Osteoblast (primary cell): ENCODE data around the gene PMPCA. TPM values are rescaled to one million over a fixed set of nuclear protein-coding genes. Genes with fewer than 3 reads are reported as not detected.

ENCODE experiments used
- DNase-seq: peaks from one replicate; pipeline ENCODE4 v3.0.0; 2011; ENCODE audit warnings: low spot score, mixed read lengths; ENCODE audit not compliant: insufficient read length; ENCODE audit errors: missing footprints
- H2AFZ ChIP-seq: 2 replicates; pipeline ENCODE4 v1.6.0; 2011; ENCODE audit warnings: mild to moderate bottlenecking, low read length
- H3K27ac ChIP-seq: 2 replicates; pipeline ENCODE4 v1.5.1; 2011; ENCODE audit warnings: mild to moderate bottlenecking, low read depth, low read length, moderate library complexity
- H3K27me3 ChIP-seq: 2 replicates; pipeline ENCODE4 v1.6.0; 2012; ENCODE audit warnings: mild to moderate bottlenecking, control low read depth, inconsistent platforms, low read length, moderate library complexity; ENCODE audit not compliant: insufficient read depth
- H3K36me3 ChIP-seq: 2 replicates; pipeline ENCODE4 v1.5.1; 2011; ENCODE audit warnings: mild to moderate bottlenecking, low read length, control low read depth, moderate library complexity; ENCODE audit not compliant: insufficient read depth
- H3K4me1 ChIP-seq: 2 replicates; pipeline ENCODE4 v1.5.1; 2011; ENCODE audit warnings: mild to moderate bottlenecking, low read length, control low read depth, moderate library complexity; ENCODE audit not compliant: insufficient read depth
- H3K4me2 ChIP-seq: 2 replicates; pipeline ENCODE4 v1.6.0; 2011; ENCODE audit warnings: mild to moderate bottlenecking, low read length; ENCODE audit not compliant: insufficient read depth
- H3K4me3 ChIP-seq: fragments of 200-600 bp; sonication (generic); 3 replicates; pipeline ENCODE4 v1.5.1; 2012; ENCODE audit warnings: mild to moderate bottlenecking, low read length, inconsistent platforms; ENCODE audit not compliant: insufficient read depth
- H3K79me2 ChIP-seq: 2 replicates; pipeline ENCODE4 v1.6.0; 2012; ENCODE audit warnings: mild to moderate bottlenecking, low read length, control low read depth, inconsistent platforms; ENCODE audit not compliant: insufficient read depth
- H3K9me3 ChIP-seq: 2 replicates; pipeline ENCODE4 v1.5.1; 2011; ENCODE audit warnings: low read depth, low read length, control low read depth
- H4K20me1 ChIP-seq: 2 replicates; pipeline ENCODE4 v1.6.0; 2012; ENCODE audit warnings: mild to moderate bottlenecking, low read length, control low read depth; ENCODE audit not compliant: insufficient read depth
- total RNA-seq: library from RNA; depleted of rRNA; stranded (reverse); fragments of >200 nt; gene quantifications from 2 replicates; pipeline ENCODE4 v1.2.3, GENCODE V29; 2012
- TF ChIP-seq, protein P1 (sequence below): IDR thresholded peaks from 2 replicates; pipeline ENCODE4 v1.5.1; 2011; ENCODE audit warnings: mild to moderate bottlenecking, low read depth, low read length, moderate library complexity; ENCODE audit errors: extremely low read depth

PMPCA gene
- total RNA-seq, 1 donor, result 39.1 TPM

DNA sequence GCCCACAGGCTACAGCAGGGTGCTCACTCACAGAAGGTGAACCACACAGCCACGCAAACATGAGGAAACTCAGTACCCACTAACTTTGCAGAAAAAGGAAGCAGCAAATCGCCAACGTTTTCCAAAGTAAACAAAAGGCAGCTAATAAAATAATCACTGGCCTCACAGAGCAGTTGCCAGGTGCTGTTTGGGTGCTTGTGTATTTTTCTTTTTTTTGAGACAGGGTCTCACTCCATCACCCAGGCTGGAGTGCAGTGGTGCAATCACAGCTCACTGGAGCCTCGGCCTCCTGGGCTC lies 14.3 kb upstream of the PMPCA start:
- H3K4me3 ChIP-seq, result no peak overlapping the region
- H3K36me3 ChIP-seq, result peaks cover 59% of the 10 kb centered on the region

DNA sequence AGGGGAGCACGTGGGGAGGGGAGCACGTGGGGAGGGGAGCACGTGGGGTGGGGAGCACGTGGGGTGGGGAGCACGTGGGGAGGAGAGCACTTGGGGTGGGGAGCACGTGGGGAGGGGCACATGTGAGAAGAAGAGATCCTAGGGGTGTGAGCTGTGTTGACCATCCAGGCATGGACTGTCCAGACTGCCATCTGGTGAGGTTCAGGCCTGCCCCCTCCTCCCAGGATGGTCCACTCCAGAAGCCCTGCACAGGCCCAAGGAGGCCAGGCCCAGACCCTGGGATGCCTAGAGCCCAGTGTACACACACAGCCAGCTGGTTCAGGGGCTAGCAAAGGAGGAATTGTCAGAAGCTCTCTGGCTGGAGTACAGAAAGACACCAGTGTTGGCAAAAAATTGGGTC lies 12.8 kb upstream of the PMPCA start:
- Histone ChIP-seq H3K9me3 (no peaks in the 10 kb centered on the region), H3K79me2 (peaks cover 33% of the 10 kb centered on the region), H3K27ac (no peak overlapping the region), H3K4me2 (no peak overlapping the region), H3K4me1 (peaks cover 14% of the 10 kb centered on the region), H4K20me1 (peaks cover 21% of the 10 kb centered on the region), H3K36me3 (peaks cover 59% of the 10 kb centered on the region), H3K4me3 (no peak overlapping the region), H3K27me3 (no peaks in the 10 kb centered on the region), H2AFZ (no peak overlapping the region)
- TF ChIP-seq, protein P1, sequence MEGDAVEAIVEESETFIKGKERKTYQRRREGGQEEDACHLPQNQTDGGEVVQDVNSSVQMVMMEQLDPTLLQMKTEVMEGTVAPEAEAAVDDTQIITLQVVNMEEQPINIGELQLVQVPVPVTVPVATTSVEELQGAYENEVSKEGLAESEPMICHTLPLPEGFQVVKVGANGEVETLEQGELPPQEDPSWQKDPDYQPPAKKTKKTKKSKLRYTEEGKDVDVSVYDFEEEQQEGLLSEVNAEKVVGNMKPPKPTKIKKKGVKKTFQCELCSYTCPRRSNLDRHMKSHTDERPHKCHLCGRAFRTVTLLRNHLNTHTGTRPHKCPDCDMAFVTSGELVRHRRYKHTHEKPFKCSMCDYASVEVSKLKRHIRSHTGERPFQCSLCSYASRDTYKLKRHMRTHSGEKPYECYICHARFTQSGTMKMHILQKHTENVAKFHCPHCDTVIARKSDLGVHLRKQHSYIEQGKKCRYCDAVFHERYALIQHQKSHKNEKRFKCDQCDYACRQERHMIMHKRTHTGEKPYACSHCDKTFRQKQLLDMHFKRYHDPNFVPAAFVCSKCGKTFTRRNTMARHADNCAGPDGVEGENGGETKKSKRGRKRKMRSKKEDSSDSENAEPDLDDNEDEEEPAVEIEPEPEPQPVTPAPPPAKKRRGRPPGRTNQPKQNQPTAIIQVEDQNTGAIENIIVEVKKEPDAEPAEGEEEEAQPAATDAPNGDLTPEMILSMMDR, result no peak
- DNase-seq, result no peak

More for the DNA sequence above, 14.3 kb upstream of the PMPCA start:
- TF ChIP-seq, protein P1, result no peak
- H3K4me1 ChIP-seq, result peaks cover 14% of the 10 kb centered on the region
- H3K79me2 ChIP-seq, result peaks cover 33% of the 10 kb centered on the region
- H2AFZ ChIP-seq, result no peak overlapping the region
- no peaks in the 10 kb centered on the region for H3K27me3 ChIP-seq
- DNase-seq, result no peak
- H4K20me1 ChIP-seq, result peaks cover 21% of the 10 kb centered on the region
- H3K27ac ChIP-seq, result no peak overlapping the region
- H3K9me3 ChIP-seq, result no peaks in the 10 kb centered on the region
- no peak overlapping the region for H3K4me2 ChIP-seq

DNA sequence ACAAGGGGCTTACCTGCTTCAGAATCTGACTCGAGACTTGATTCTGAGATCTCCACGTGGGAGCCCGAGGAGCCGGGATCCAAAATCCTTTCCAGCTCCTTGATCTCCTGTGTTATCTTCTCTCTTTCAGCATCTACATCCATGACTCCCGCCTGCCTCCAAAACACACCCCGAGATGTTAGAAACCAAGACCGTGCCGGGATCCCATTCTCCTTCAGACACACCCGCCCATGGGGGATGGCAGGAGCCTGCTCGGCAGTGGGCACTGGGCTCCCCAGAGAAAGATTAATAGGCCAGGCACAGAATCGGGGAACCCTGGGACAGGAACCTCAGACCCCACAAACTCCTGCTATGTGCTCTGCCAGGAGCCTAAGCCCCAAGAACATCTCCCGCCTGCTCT lies 12.2 kb upstream of the PMPCA start:
- no peak for DNase-seq
- Histone ChIP-seq H3K27me3 (no peaks in the 10 kb centered on the region), H3K79me2 (peaks cover 33% of the 10 kb centered on the region), H2AFZ (no peak overlapping the region), H4K20me1 (peaks cover 21% of the 10 kb centered on the region), H3K27ac (peak overlapping the region; percentile 28), H3K9me3 (no peaks in the 10 kb centered on the region), H3K4me1 (peaks cover 14% of the 10 kb centered on the region), H3K4me2 (peak overlapping the region; percentile 93), H3K4me3 (no peak overlapping the region), H3K36me3 (peaks cover 56% of the 10 kb centered on the region)
- TF ChIP-seq, protein P1, result no peak

DNA sequence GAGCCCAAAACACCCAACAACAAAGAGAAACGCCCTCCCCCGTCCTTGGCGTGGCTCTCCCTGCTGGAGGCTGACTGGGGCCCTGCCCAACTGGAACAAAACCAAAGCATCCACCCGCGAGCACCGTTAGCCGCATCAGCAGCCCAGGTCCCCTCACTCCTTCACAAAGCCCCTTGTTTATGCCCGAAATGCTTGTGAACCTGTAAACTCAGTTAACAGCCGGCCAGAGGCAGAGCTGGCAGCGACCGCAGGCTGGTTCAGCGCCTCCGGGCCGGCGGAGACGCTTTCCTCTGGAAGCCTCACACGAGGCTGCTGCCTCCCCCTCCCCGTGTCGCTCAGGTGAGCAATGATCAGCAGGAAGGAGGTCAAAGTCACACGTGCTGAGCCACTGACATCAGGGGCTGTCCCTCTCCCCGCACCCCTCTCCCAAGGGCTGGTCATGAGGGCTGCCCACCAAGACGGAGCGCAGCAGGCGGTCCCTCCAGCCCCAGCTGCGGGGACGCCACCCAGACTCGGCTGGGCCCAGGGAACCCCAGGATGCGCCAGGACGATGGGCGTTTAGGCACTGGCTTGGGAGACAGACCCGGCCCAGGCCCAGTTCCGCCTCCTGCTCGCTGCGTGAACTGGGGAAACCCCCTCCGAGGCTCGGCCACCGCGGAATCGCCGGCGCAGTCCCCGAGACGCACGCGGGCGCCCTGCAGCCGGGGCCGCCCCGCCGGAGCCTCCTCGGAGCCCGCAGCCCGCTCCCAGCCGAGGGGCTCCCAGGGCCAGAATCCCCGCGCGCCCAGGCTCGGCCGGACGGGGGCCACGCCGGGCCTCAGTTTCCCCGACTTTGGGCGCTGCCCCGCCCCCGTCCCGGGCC lies 11.1 kb upstream of the PMPCA start:
- H3K27me3 ChIP-seq, result no peaks in the 10 kb centered on the region
- peaks cover 60% of the 10 kb centered on the region for H3K36me3 ChIP-seq
- H3K4me1 ChIP-seq, result peaks cover 14% of the 10 kb centered on the region
- peak; percentile 92 for DNase-seq
- peak overlapping the region; percentile 93 for H3K4me2 ChIP-seq
- peak overlapping the region; percentile 62 for H2AFZ ChIP-seq
- TF ChIP-seq, protein P1, result no peak
- peaks cover 33% of the 10 kb centered on the region for H3K79me2 ChIP-seq
- H3K27ac ChIP-seq, result peak overlapping the region; percentile 33
- H3K4me3 ChIP-seq, result peak overlapping the region; percentile 91
- H3K9me3 ChIP-seq, result no peaks in the 10 kb centered on the region
- H4K20me1 ChIP-seq, result peaks cover 21% of the 10 kb centered on the region
